ENCODE data around the gene LHFPL2. TPM values are rescaled to one million over a fixed set of nuclear protein-coding genes. Genes with fewer than 3 reads are reported as not detected.

The LHFPL2 gene
- total RNA-seq, 1 experiment from 2014 or later: 17.9 TPM

DNA sequence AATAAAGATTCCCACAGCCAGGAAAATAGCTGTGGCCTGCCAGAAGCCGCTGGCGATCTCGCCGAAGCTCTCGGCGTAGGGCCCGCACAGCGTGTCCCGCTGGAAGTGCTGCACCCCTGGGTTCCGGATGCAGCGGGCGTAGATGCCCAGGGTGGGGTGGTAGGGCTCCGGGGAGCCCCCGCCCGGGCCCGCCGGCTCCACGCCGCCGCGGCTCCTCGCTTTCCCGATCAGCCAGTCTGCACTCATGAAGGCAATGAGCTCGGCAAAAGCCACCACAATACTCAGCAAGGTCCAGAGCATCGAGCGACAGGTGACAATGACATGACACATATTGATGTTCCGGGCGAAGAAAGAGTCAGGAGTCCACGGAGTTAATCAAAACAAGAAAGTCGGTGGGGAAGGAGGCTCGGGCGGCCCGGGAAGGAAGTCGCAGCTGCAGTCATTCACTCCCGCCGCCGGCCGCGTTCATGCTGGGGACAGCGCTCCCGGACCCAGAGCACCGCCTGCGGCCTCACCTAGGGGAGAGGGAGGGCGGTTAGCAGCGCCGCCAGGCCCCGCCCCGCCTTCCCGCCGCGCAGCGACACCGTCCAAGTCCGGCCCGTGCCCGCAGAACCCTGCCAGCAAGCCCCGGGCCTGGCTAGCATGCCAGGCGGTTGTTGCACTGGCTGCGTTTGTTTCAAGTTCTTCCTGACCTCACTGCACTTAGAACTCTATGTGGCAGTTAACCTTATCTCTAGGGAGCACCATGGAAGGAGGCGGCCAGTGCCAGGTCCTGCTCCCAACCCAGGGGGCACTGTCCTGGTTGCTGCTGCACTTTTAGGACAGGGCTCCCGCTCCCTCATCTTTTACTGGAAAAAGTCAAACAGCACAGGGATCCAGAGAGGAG, 138.4 kb downstream of the LHFPL2 start:
- Histone ChIP-seq H3K9ac (ENCODE audit: low read length) (no peak overlapping the region), H3K27ac (ENCODE audit: low read depth, low read length) (no peak overlapping the region; the same call in 1 of the 2 replicates), H3K9me2 (ENCODE audit: insufficient read depth) (no peaks in the 10 kb centered on the region), H4K20me1 (ENCODE audit: insufficient read depth) (no peaks in the 10 kb centered on the region), H3K36me3 (ENCODE audit: control insufficient read depth in 1 of 2, insufficient read depth in 2 of 2, low read length in 2 of 2) (no peaks in the 10 kb centered on the region), H3K4me3 (replicated peaks in 1 of 2; ENCODE audit: low read depth in 1 of 2, low read length in 2 of 2) (peak overlapping the region in 1 of 2 experiments; percentile 17; a peak in 2 of 4 replicates), H3K27me3 (ENCODE audit: insufficient read depth, low read length) (no peaks in the 10 kb centered on the region), H3K79me2 (ENCODE audit: insufficient read depth, low read length) (no peaks in the 10 kb centered on the region), H2AFZ (ENCODE audit: low read depth, low read length, poor library complexity, severe bottlenecking) (no peak overlapping the region), H3K9me3 (ENCODE audit: control insufficient read depth in 1 of 2, insufficient read depth in 1 of 2, low read depth in 1 of 2, low read length in 2 of 2) (no peaks in the 10 kb centered on the region), H3K4me1 (ENCODE audit: control insufficient read depth in 1 of 2, insufficient read depth in 2 of 2, low read length in 2 of 2) (peaks cover 6 to 14% of the 10 kb centered on the region in 2 experiments; a peak in 3 of 4 replicates), H3K4me2 (ENCODE audit: low read length) (peak overlapping the region; percentile 60)
- BruUV-seq (replicated peaks): no TSS peak
- ATAC-seq (peak; percentile 91), DNase-seq (ENCODE audit: low read depth, low spot score) (no peak)
- intact Hi-C loops (cut with micrococcal nuclease): no loop called here
- POLR2A ChIA-PET: no interaction called here
- CTCF ChIA-PET: no interaction called here
- TF ChIP-seq SRF (IDR thresholded peaks at IDR 0.05; ENCODE audit: low read depth) (no peak), EGR1 (IDR thresholded peaks at IDR 0.05; ENCODE audit: low read depth) (no peak), SP1 (IDR thresholded peaks at IDR 0.05; ENCODE audit: low read depth) (no peak), EZH2phosphoT487 (IDR thresholded peaks at IDR 0.05; ENCODE audit: borderline replicate concordance) (no peak), JUND (IDR thresholded peaks at IDR 0.05) (no peak)
- TF ChIP-seq, protein P1, sequence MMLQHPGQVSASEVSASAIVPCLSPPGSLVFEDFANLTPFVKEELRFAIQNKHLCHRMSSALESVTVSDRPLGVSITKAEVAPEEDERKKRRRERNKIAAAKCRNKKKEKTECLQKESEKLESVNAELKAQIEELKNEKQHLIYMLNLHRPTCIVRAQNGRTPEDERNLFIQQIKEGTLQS (IDR thresholded peaks at IDR 0.05): no peak
- TF ChIP-seq, protein P2, sequence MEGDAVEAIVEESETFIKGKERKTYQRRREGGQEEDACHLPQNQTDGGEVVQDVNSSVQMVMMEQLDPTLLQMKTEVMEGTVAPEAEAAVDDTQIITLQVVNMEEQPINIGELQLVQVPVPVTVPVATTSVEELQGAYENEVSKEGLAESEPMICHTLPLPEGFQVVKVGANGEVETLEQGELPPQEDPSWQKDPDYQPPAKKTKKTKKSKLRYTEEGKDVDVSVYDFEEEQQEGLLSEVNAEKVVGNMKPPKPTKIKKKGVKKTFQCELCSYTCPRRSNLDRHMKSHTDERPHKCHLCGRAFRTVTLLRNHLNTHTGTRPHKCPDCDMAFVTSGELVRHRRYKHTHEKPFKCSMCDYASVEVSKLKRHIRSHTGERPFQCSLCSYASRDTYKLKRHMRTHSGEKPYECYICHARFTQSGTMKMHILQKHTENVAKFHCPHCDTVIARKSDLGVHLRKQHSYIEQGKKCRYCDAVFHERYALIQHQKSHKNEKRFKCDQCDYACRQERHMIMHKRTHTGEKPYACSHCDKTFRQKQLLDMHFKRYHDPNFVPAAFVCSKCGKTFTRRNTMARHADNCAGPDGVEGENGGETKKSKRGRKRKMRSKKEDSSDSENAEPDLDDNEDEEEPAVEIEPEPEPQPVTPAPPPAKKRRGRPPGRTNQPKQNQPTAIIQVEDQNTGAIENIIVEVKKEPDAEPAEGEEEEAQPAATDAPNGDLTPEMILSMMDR (IDR thresholded peaks at IDR 0.05 in 2 of 3, conservative IDR thresholded peaks at IDR 0.05 in 1 of 3; ENCODE audit: borderline replicate concordance in 1 of 3, insufficient read depth in 1 of 3, low read depth in 2 of 3, low read length in 2 of 3): peak in 2 of 3 experiments; percentile 16 to 24; a peak in 1 of 6 replicates
- TF ChIP-seq, protein P3, sequence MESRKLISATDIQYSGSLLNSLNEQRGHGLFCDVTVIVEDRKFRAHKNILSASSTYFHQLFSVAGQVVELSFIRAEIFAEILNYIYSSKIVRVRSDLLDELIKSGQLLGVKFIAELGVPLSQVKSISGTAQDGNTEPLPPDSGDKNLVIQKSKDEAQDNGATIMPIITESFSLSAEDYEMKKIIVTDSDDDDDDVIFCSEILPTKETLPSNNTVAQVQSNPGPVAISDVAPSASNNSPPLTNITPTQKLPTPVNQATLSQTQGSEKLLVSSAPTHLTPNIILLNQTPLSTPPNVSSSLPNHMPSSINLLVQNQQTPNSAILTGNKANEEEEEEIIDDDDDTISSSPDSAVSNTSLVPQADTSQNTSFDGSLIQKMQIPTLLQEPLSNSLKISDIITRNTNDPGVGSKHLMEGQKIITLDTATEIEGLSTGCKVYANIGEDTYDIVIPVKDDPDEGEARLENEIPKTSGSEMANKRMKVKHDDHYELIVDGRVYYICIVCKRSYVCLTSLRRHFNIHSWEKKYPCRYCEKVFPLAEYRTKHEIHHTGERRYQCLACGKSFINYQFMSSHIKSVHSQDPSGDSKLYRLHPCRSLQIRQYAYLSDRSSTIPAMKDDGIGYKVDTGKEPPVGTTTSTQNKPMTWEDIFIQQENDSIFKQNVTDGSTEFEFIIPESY (IDR thresholded peaks at IDR 0.05; ENCODE audit: extremely low read depth, insufficient replicate concordance, low read length): no peak
- RAD21 ChIA-PET (ENCODE audit: low non-redundant PET in 1 of 2, low total read pairs in 2 of 2, uncharacterized antibody in 2 of 2, unreplicated experiment in 2 of 2): no interaction called here
